ENCODE measurements around the gene HAP1. TPM values are rescaled to one million over a fixed set of nuclear protein-coding genes. Genes with fewer than 3 reads are reported as not detected.

The HAP1 gene
- polyA plus RNA-seq, 1 experiment: 0.04 TPM

GRCh38 chr17:41736983-41737679, 2.7 kb upstream of the HAP1 start:
- no peaks in the 10 kb centered on the region; the same call in 1 of the 2 replicates for H3K9me3 ChIP-seq (ENCODE audit: control insufficient read depth, insufficient read depth, low read length)
- no peak overlapping the region for H3K4me3 ChIP-seq (ENCODE audit: low read depth, low read length)
- ChIA-PET POLR2A (no interaction called here), CTCF (interaction anchor here (0.6 to 4.9 kb wide), 19 partner anchors 9 to 1409 kb away, joined by 3 to 81 read pairs (median 3); partner anchors contain the start of genes JUP and P3H4)
- peaks cover 50% of the 10 kb centered on the region for H3K27me3 ChIP-seq (ENCODE audit: control insufficient read depth, insufficient read depth, low read length)
- no peak for DNase-seq (ENCODE audit: low read depth, low spot score)
- TF ChIP-seq, protein P1, sequence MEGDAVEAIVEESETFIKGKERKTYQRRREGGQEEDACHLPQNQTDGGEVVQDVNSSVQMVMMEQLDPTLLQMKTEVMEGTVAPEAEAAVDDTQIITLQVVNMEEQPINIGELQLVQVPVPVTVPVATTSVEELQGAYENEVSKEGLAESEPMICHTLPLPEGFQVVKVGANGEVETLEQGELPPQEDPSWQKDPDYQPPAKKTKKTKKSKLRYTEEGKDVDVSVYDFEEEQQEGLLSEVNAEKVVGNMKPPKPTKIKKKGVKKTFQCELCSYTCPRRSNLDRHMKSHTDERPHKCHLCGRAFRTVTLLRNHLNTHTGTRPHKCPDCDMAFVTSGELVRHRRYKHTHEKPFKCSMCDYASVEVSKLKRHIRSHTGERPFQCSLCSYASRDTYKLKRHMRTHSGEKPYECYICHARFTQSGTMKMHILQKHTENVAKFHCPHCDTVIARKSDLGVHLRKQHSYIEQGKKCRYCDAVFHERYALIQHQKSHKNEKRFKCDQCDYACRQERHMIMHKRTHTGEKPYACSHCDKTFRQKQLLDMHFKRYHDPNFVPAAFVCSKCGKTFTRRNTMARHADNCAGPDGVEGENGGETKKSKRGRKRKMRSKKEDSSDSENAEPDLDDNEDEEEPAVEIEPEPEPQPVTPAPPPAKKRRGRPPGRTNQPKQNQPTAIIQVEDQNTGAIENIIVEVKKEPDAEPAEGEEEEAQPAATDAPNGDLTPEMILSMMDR (IDR thresholded peaks at IDR 0.05; ENCODE audit: low read depth, low read length): no peak
- H3K27ac ChIP-seq (ENCODE audit: low read depth, low read length): no peak overlapping the region

DNA sequence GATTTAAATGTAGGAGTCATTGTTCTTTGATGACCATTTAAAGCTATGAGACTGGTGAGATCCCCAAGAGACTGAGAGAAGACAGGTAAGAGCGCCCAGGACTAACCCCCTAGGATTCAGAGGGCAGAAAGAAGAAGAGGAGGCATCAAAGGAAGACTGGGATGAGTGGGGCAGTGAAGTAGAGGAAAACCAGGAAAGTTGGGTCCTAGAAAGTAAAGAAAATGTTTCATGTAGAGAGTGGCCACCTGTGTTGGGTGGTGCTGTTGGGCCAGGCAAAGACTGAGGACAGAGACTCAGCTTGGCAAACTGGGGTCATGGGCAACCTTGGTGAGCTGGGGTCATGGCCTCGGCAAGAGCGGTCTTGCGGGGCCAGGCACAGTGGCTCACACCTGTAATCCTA, 1.3 kb upstream of the HAP1 start:
- CTCF ChIA-PET: interaction anchor here (4.9 kb wide), 1 partner anchor 66 kb away, joined by 81 read pairs; no protein-coding TSS in a partner anchor
- Histone ChIP-seq H3K27me3 (ENCODE audit: control insufficient read depth, insufficient read depth, low read length) (peaks cover 64% of the 10 kb centered on the region), H3K4me3 (ENCODE audit: low read depth, low read length) (no peak overlapping the region), H3K27ac (ENCODE audit: low read depth, low read length) (no peak overlapping the region), H3K9me3 (ENCODE audit: control insufficient read depth, insufficient read depth, low read length) (no peaks in the 10 kb centered on the region; the same call in 1 of the 2 replicates)
- no peak for DNase-seq (ENCODE audit: low read depth, low spot score)
- TF ChIP-seq, protein P1 (IDR thresholded peaks at IDR 0.05; ENCODE audit: low read depth, low read length): no peak
- POLR2A ChIA-PET: interaction anchor here (0.7 kb wide), 1 partner anchor 42 kb away, joined by 8 read pairs; no protein-coding TSS in a partner anchor

DNA sequence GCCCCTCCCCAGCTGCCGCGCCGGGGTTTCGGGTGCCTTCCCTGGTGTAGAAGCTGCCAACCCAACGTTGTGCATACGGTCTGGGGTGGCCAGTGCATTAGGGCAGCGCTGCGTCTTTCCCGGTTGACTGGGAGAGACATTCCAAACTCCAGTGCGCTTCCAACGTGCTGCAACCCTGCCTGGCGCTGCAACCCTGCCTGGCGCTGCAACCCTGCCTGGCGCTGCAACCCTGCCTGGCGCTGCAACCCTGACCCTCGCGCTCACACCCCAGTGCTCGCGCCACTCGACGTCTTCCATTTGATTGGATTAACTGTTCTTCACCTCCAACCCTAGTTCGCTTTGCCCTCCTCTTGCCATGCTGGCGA, 488 bp upstream of the HAP1 start:
- DNase-seq (ENCODE audit: low read depth, low spot score): no peak
- ChIA-PET CTCF (interaction anchor here (4.9 kb wide), 1 partner anchor 67 kb away, joined by 81 read pairs; no protein-coding TSS in a partner anchor), POLR2A (interaction anchor here (1.1 to 1.6 kb wide), 2 partner anchors 43 to 45 kb away, joined by 3 to 6 read pairs; no protein-coding TSS in a partner anchor)
- H3K27ac ChIP-seq (ENCODE audit: low read depth, low read length): no peak overlapping the region
- TF ChIP-seq, protein P1 (IDR thresholded peaks at IDR 0.05; ENCODE audit: low read depth, low read length): no peak
- H3K9me3 ChIP-seq (ENCODE audit: control insufficient read depth, insufficient read depth, low read length): no peaks in the 10 kb centered on the region; the same call in 1 of the 2 replicates
- H3K4me3 ChIP-seq (ENCODE audit: low read depth, low read length): peak overlapping the region; percentile 48
- H3K27me3 ChIP-seq (ENCODE audit: control insufficient read depth, insufficient read depth, low read length): peaks cover 72% of the 10 kb centered on the region

- DNase-seq (ENCODE audit: low read depth, low spot score): no peak
- no peaks in the 10 kb centered on the region; the same call in 1 of the 2 replicates for H3K9me3 ChIP-seq (ENCODE audit: control insufficient read depth, insufficient read depth, low read length)
- TF ChIP-seq, protein P1 (IDR thresholded peaks at IDR 0.05; ENCODE audit: low read depth, low read length): no peak
- H3K27me3 ChIP-seq (ENCODE audit: control insufficient read depth, insufficient read depth, low read length): peaks cover 72% of the 10 kb centered on the region
- ChIA-PET CTCF (interaction anchor here (4.9 kb wide), 1 partner anchor 68 kb away, joined by 81 read pairs; no protein-coding TSS in a partner anchor), POLR2A (interaction anchor here (1.0 to 1.6 kb wide), 3 partner anchors 44 to 131 kb away, joined by 3 to 6 read pairs (median 3); partner anchors contain the start of gene KLHL11)
- no peak overlapping the region for H3K4me3 ChIP-seq (ENCODE audit: low read depth, low read length)
- no peak overlapping the region for H3K27ac ChIP-seq (ENCODE audit: low read depth, low read length)
Observed at GRCh38 chr17:41733348-41734138, 900 bp downstream of the HAP1 start.
